Osteocyte (in vitro differentiated cells): ENCODE results near the gene FIGNL2. TPM values are rescaled to one million over a fixed set of nuclear protein-coding genes. Genes with fewer than 3 reads are reported as not detected.
"Not testable (repeated sequence)": the region's sequence is repeated elsewhere in the genome, so short reads cannot be mapped to it uniquely, and the experiment has no call there.

Experiments used
- DNase-seq: peaks from one replicate; pipeline ENCODE4 v3.0.0; 2021; ENCODE audit warnings: mixed read lengths; ENCODE audit not compliant: unreplicated experiment; ENCODE audit errors: extremely low spot score
- H3K27ac Mint-ChIP-seq: one replicate; pipeline ENCODE4 v1.8.0; 2021; ENCODE audit warnings: mild to moderate bottlenecking, mixed read lengths; ENCODE audit not compliant: unreplicated experiment
- H3K27me3 Mint-ChIP-seq: one replicate; pipeline ENCODE4 v1.8.0; 2021; ENCODE audit warnings: mixed read lengths; ENCODE audit not compliant: unreplicated experiment
- H3K36me3 Mint-ChIP-seq: one replicate; pipeline ENCODE4 v1.8.0; 2021; ENCODE audit warnings: mixed read lengths; ENCODE audit not compliant: unreplicated experiment
- H3K4me1 Mint-ChIP-seq: one replicate; pipeline ENCODE4 v1.8.0; 2021; ENCODE audit warnings: mixed read lengths; ENCODE audit not compliant: unreplicated experiment
- H3K4me3 Mint-ChIP-seq: one replicate; pipeline ENCODE4 v1.8.0; 2021; ENCODE audit warnings: mild to moderate bottlenecking, moderate library complexity, mixed read lengths; ENCODE audit not compliant: unreplicated experiment
- H3K9me3 Mint-ChIP-seq: one replicate; pipeline ENCODE4 v1.8.0; 2021; ENCODE audit warnings: mixed read lengths; ENCODE audit not compliant: unreplicated experiment
- total RNA-seq: library from RNA; stranded (reverse); gene quantifications from 2 replicates; pipeline ENCODE4 v1.2.1, GENCODE V29; 2021
- TF ChIP-seq, protein P1 (sequence below): fragments of 200-600 bp; sonication (generic); IDR thresholded peaks from 2 replicates; pipeline ENCODE4 v1.5.0; 2021; ENCODE audit warnings: antibody characterized with exemption, mild to moderate bottlenecking, moderate library complexity

FIGNL2 gene
- total RNA-seq, 1 donor from 2014 or later = 0.08 TPM

DNA sequence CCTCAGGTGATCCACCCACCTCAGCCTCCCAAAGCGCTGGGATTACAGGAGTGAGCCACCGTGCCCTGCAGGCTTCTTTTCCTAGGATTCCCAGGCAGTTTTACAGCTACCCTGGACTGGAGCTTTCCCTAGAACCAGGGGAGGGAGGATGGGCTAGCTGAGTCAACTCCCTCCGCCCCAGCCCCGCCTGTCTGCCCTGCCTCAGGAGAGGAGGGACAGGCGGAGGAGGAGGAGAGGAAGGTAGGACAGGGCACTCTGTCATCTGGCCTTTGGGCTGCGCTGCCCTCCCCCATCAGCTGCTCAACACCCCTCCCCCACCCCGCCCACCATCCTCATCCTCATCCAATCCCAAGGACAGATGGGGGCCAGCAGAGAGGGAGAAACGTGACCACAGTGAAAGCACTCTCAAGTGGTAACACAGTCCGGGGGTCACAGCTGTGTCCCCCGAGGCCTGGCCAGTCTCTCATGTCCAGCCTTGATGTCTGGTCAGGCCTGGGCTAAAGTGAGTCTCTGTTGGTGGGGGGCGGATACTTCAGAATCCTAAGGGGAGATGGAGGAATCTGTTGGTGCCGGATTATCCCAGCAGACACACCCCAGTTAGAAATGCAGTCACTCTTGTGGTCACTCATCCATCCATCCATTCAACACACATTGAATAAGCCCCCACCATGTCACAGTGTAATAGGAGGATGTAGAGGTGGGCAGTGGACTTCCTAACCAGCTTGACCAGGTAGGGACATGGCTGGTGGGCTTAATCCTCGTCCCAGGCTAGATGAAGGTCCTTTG, 12.3 kb downstream of the FIGNL2 start:
- H3K36me3 Mint-ChIP-seq = no peaks in the 10 kb centered on the region
- H3K9me3 Mint-ChIP-seq = no peaks in the 10 kb centered on the region
- H3K4me1 Mint-ChIP-seq = no peaks in the 10 kb centered on the region
- H3K4me3 Mint-ChIP-seq = no peak overlapping the region
- H3K27ac Mint-ChIP-seq = no peak overlapping the region
- TF ChIP-seq, protein P1, sequence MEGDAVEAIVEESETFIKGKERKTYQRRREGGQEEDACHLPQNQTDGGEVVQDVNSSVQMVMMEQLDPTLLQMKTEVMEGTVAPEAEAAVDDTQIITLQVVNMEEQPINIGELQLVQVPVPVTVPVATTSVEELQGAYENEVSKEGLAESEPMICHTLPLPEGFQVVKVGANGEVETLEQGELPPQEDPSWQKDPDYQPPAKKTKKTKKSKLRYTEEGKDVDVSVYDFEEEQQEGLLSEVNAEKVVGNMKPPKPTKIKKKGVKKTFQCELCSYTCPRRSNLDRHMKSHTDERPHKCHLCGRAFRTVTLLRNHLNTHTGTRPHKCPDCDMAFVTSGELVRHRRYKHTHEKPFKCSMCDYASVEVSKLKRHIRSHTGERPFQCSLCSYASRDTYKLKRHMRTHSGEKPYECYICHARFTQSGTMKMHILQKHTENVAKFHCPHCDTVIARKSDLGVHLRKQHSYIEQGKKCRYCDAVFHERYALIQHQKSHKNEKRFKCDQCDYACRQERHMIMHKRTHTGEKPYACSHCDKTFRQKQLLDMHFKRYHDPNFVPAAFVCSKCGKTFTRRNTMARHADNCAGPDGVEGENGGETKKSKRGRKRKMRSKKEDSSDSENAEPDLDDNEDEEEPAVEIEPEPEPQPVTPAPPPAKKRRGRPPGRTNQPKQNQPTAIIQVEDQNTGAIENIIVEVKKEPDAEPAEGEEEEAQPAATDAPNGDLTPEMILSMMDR = no peak
- peaks cover 73% of the 10 kb centered on the region for H3K27me3 Mint-ChIP-seq
- no peak for DNase-seq

DNA sequence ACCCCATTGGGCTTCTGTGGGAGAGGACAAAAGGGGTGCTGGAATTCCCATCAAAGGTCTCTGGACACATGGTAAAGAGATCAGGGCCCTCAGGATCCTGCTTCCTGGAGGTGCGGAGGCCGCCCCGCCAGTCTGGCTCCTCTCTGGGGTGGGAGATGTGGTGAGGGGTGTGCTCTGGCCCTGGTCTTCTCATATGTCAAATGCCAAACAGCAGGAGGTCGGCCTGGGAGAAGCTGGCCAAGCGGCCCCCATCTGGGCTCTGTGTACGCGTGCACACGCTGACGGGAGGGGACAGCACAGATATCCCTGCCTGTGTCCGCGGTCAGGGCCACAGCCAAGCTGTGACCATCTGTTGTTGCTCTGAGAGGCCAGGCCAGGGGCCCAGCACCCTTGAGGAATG, 14.1 kb downstream of the FIGNL2 start:
- TF ChIP-seq, protein P1 = no peak
- Mint-ChIP-seq H3K27ac (no peak overlapping the region), H3K36me3 (no peaks in the 10 kb centered on the region), H3K27me3 (peaks cover 70% of the 10 kb centered on the region), H3K9me3 (no peaks in the 10 kb centered on the region), H3K4me3 (no peak overlapping the region), H3K4me1 (no peaks in the 10 kb centered on the region)
- DNase-seq = no peak

DNA sequence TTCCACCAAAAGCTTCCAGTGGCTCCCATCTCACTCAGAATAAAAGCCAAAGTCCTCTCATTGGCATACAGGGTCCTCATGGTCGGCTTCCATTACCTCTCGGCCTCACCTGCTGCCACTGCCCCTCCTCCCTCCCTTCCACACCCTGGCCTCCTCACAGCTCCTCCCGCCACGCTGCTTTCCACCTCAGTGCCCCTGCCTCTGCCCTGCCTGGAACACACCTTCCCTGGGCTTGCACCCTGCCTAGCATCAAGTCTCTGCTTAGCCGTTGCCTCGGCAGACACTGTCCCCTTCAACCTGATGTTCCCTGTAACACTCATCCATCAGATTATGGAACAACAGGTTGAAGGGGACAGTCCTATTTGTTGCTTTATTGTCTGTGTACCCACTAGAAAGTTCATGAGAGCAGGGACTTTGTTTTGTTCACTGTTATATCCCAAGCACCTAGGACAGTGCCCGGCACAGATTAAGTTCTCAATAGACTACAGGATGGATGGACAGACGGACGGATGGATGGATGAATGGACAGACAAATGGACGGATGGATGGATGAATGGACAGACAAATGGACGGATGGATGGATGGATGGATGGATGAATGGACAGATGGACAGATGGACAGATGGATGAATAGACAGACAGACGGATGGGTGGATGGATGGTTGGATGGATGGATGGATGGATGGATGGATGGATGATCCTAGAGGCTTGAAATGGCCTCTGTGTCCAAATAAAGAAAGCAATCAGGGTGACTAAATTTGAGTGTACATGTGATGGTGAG, 14.9 kb downstream of the FIGNL2 start:
- TF ChIP-seq, protein P1 = no peak
- no peaks in the 10 kb centered on the region for H3K9me3 Mint-ChIP-seq
- no peak for DNase-seq
- H3K36me3 Mint-ChIP-seq = no peaks in the 10 kb centered on the region
- no peak overlapping the region for H3K27ac Mint-ChIP-seq
- H3K27me3 Mint-ChIP-seq = peaks cover 64% of the 10 kb centered on the region
- no peaks in the 10 kb centered on the region for H3K4me1 Mint-ChIP-seq
- H3K4me3 Mint-ChIP-seq = no peak overlapping the region

DNA sequence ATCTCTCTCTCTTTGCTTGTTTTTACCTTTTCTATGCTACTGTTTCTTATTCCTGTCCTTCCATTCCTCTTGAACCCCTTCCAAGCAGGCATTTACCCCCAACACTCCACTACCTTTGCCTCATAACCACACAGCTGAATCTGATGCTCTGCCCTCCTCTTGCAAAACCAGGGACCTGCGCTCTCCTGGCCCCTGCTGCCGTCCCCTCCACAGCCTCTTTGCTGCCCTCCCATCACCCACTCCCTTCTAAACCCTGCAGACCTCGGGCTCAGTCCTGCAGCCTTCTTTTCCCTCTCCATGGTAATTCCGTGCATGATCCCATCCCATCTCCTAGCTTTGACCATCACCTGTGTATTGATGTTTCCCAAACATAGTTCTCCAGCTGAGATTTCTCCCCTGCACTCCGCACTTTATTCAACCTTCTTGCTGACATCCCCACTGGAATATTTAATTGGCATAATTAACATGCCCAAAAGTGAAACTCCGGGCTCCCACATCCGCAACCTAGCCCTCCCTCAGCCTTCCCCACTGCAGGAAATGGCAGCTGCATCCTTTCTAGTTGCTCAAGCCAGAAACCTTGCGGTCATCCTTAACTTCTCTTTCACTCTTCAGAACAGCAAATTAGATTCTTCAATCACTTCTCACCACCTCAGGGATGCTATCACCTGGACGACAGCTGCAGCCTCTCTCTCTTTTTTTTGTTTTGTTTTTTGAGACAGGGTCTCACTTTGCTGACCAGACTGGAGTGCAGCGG, 16.0 kb downstream of the FIGNL2 start:
- no peaks in the 10 kb centered on the region for H3K9me3 Mint-ChIP-seq
- TF ChIP-seq, protein P1 = no peak
- peaks cover 53% of the 10 kb centered on the region for H3K27me3 Mint-ChIP-seq
- H3K27ac Mint-ChIP-seq = no peak overlapping the region
- no peak for DNase-seq
- no peaks in the 10 kb centered on the region for H3K4me1 Mint-ChIP-seq
- H3K36me3 Mint-ChIP-seq = no peaks in the 10 kb centered on the region
- no peak overlapping the region for H3K4me3 Mint-ChIP-seq

DNA sequence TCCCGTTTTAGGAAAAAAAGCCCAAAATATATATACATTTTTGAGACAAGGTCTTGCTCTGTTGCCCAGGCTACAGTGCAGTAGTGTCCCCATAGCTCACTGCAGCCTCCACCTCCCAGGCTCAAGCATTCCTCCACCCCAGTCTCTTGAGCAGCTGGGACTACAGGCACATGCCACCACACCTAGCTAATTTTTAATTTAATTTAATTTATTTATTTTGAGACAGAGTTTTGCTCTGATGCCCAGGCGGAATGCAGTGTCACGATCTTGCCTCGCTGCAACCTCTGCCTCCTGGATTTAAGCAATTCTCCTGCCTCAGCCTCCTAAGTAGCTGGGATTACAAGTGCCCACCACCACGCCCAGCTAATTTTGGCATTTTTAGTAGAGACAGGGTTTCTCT, 16.7 kb downstream of the FIGNL2 start:
- H3K27ac Mint-ChIP-seq, H3K4me3 Mint-ChIP-seq, H3K4me1 Mint-ChIP-seq, H3K36me3 Mint-ChIP-seq, H3K9me3 Mint-ChIP-seq, DNase-seq: not testable (repeated sequence)
- H3K27me3 Mint-ChIP-seq = peaks cover 46% of the 10 kb centered on the region
